Body of pancreas (tissue), 4 donors: ENCODE data around the gene EBF3. TPM values are rescaled to one million over a fixed set of nuclear protein-coding genes. Genes with fewer than 3 reads are reported as not detected.

ENCODE experiments used
- ATAC-seq: fragments of 150-250 bp; one replicate; pipeline ENCODE4 v1.9.1; 2016
- DNase-seq, 4 donors: peaks; one replicate each; pipeline ENCODE4 v3.0.0-alpha.2; 2019
- H3K27ac ChIP-seq, 4 donors: fragments of 200-600 bp; sonication (generic); 1 replicate in 3 of 4; 2 replicates in 1 of 4; pipeline versions ENCODE4 v1.5.1 to v1.6.1; 2016 to 2019; ENCODE audit warnings: mild to moderate bottlenecking in 1 of 4, mixed read lengths in 1 of 4, moderate library complexity in 1 of 4
- H3K27me3 ChIP-seq, 2 donors: fragments of 200-600 bp; sonication (generic); one replicate each; pipeline ENCODE4 v1.6.0; 2016; ENCODE audit warnings: mild to moderate bottlenecking in 1 of 2
- H3K36me3 ChIP-seq, 2 donors: fragments of 200-600 bp; sonication (generic); replicated peaks in 1 of 2; 2 replicates each; pipeline ENCODE4 v1.5.1; 2016; ENCODE audit warnings: low read depth in 2 of 2; ENCODE audit not compliant: insufficient read depth in 1 of 2
- H3K4me1 ChIP-seq: fragments of 200-600 bp; sonication (generic); one replicate; pipeline ENCODE4 v1.6.0; 2016
- H3K4me3 ChIP-seq, 2 donors: fragments of 200-600 bp; sonication (generic); 1 replicate in 1 of 2; 2 replicates in 1 of 2; pipeline ENCODE4 v1.5.1; 2016 to 2019
- H3K9me3 ChIP-seq, 3 donors: fragments of 200-600 bp; sonication (generic); 1 replicate in 2 of 3; 2 replicates in 1 of 3; pipeline ENCODE4 v1.5.1; 2016
- CTCF ChIP-seq, 7 experiments: fragments of 450-650 bp in 4 of 7; fragments of 200-600 bp in 3 of 7; sonication (generic) in 3 of 7; IDR thresholded peaks; one replicate each; pipeline ENCODE4 v1.5.1; 2016 to 2019; ENCODE audit warnings: antibody characterized with exemption in 7 of 7
- POLR2A ChIP-seq, 3 donors: fragments of 450-650 bp; IDR thresholded peaks; one replicate each; pipeline ENCODE4 v1.6.1; 2016; ENCODE audit warnings: antibody characterized with exemption in 3 of 3, mild to moderate bottlenecking in 2 of 3
- WGBS, 2 donors: methylation state at CpG; one replicate each; pipeline ENCODE4 v1.1.5; 2017; 5-methylcytosine and 5-hydroxymethylcytosine counted together
- intact Hi-C: fragments of 100-400 bp; cut with DNase I; formaldehyde crosslinking; loops from one replicate; pipeline ENCODE4 v1.15.1; 2023
- total RNA-seq, 2 donors: library from RNA; depleted of rRNA; stranded (reverse); fragments of >200 nt; gene quantifications; one replicate each; pipeline ENCODE4 v1.1.0, GENCODE V29; 2016

Gene EBF3
- total RNA-seq, 2 donors from 2014 or later, result 2.3 to 4.6 TPM

- Histone ChIP-seq H3K36me3 (no peaks in the 10 kb centered on the region), H3K4me1 (peaks cover 34% of the 10 kb centered on the region), H3K27me3 (peaks cover 3 to 58% of the 10 kb centered on the region in 2 donors), H3K9me3 (no peaks in the 10 kb centered on the region), H3K4me3 (no peak overlapping the region), H3K27ac (no peak overlapping the region)
- WGBS, 2 donors, result 3 to 7% methylated on average over 16 to 82 of the region's 84 CpGs
- no peak for ATAC-seq
- DNase-seq, result no peak
- intact Hi-C loops, result no loop called here
- TF ChIP-seq POLR2A (IDR thresholded peaks at IDR 0.05) (no peak), CTCF (IDR thresholded peaks at IDR 0.05) (no peak)
These were observed 8.3 kb upstream of the EBF3 start for GRCh38 chr10:129972145-129972965.

- no peaks in the 10 kb centered on the region for H3K36me3 ChIP-seq
- DNase-seq, result peak; percentile 52 to 70 (median 55)
- no peak overlapping the region for H3K4me3 ChIP-seq
- peaks cover 40% of the 10 kb centered on the region for H3K4me1 ChIP-seq
- H3K27me3 ChIP-seq, result peaks cover 3 to 64% of the 10 kb centered on the region in 2 donors
- H3K27ac ChIP-seq, result no peak overlapping the region
- ATAC-seq, result peak; percentile 77
- 0 to 1% methylated on average over 27 to 70 of the region's 84 CpGs for WGBS, 2 donors
- H3K9me3 ChIP-seq, result no peaks in the 10 kb centered on the region
- TF ChIP-seq POLR2A (IDR thresholded peaks at IDR 0.05) (no peak), CTCF (IDR thresholded peaks at IDR 0.05) (peak in 5 of 7 experiments; percentile 24 to 80 (median 68))
- intact Hi-C loops, result no loop called here
These were observed 7.5 kb upstream of the EBF3 start for GRCh38 chr10:129971381-129972144.

GRCh38 chr10:129970465-129971364, 6.6 kb upstream of the EBF3 start:
- Histone ChIP-seq H3K4me1 (peaks cover 40% of the 10 kb centered on the region), H3K9me3 (no peaks in the 10 kb centered on the region), H3K27ac (no peak overlapping the region), H3K36me3 (no peaks in the 10 kb centered on the region), H3K4me3 (no peak overlapping the region), H3K27me3 (peaks cover 3 to 67% of the 10 kb centered on the region in 2 donors)
- WGBS, 2 donors, result 4 to 5% methylated on average over 38 to 58 of the region's 58 CpGs
- DNase-seq, result no peak
- TF ChIP-seq POLR2A (IDR thresholded peaks at IDR 0.05) (no peak), CTCF (IDR thresholded peaks at IDR 0.05) (no peak)
- no peak for ATAC-seq
- intact Hi-C loops, result no loop called here

- TF ChIP-seq CTCF (IDR thresholded peaks at IDR 0.05) (no peak), POLR2A (IDR thresholded peaks at IDR 0.05) (no peak)
- Histone ChIP-seq H3K27me3 (peaks cover 3 to 74% of the 10 kb centered on the region in 2 donors), H3K4me1 (peaks cover 43% of the 10 kb centered on the region), H3K4me3 (no peak overlapping the region), H3K36me3 (no peaks in the 10 kb centered on the region), H3K9me3 (no peaks in the 10 kb centered on the region), H3K27ac (no peak overlapping the region)
- no peak for DNase-seq
- 5 to 6% methylated on average over 14 of the region's 14 CpGs for WGBS, 2 donors
- ATAC-seq, result no peak
- intact Hi-C loops, result no loop called here
These were observed 5.9 kb upstream of the EBF3 start for GRCh38 chr10:129969911-129970464.
